ENCODE data around the gene MRTFB.

DNA sequence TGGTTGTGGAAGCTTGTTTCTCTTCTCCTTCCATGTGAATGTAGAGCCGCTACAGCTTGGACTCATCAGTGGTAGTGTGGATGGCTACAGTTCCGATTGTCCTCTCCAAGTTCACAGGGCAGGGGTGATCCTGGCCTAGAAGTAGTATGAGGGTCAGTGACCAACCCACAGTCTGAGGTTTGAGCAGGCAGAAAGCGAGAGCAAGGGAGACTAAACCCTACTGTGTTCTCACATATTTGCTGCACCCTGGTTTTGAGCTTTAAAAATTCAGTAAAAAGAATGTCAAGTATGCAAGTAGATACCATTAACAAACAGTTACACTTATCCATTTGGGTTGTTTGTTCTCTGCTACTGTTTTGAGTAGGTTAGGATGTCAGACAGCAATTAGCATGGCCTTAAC is 148.9 kb downstream of the MRTFB start:
- TF ChIP-seq, protein P1, sequence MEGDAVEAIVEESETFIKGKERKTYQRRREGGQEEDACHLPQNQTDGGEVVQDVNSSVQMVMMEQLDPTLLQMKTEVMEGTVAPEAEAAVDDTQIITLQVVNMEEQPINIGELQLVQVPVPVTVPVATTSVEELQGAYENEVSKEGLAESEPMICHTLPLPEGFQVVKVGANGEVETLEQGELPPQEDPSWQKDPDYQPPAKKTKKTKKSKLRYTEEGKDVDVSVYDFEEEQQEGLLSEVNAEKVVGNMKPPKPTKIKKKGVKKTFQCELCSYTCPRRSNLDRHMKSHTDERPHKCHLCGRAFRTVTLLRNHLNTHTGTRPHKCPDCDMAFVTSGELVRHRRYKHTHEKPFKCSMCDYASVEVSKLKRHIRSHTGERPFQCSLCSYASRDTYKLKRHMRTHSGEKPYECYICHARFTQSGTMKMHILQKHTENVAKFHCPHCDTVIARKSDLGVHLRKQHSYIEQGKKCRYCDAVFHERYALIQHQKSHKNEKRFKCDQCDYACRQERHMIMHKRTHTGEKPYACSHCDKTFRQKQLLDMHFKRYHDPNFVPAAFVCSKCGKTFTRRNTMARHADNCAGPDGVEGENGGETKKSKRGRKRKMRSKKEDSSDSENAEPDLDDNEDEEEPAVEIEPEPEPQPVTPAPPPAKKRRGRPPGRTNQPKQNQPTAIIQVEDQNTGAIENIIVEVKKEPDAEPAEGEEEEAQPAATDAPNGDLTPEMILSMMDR (IDR thresholded peaks at IDR 0.05), result no peak
- TF ChIP-seq POLR2A (IDR thresholded peaks at IDR 0.05), result no peak
